ENCODE data around the gene RPS21. TPM values are rescaled to one million over a fixed set of nuclear protein-coding genes. Genes with fewer than 3 reads are reported as not detected.

The RPS21 gene
- polyA plus RNA-seq, 4 donors: 715 to 1,000 (median 769) TPM

Other genes starting within 250 kb of the RPS21 start
- 100 to 1,000 TPM; 133 to 201 (median 164) TPM for gene PSMA7, start 243.7 kb upstream of the RPS21 start, polyA plus RNA-seq (ENCODE audit: insufficient read length in 4 of 4)
- 10 to 100 TPM; 15.6 to 26.4 (median 18.9) TPM for gene SS18L1, start 243.3 kb upstream of the RPS21 start, polyA plus RNA-seq (ENCODE audit: insufficient read length in 4 of 4)
- 10 to 100 TPM; 25.2 to 50.0 (median 31.1) TPM for gene MTG2, start 204.1 kb upstream of the RPS21 start, polyA plus RNA-seq (ENCODE audit: insufficient read length in 4 of 4)
- gene HRH3, start 166.8 kb upstream of the RPS21 start, polyA plus RNA-seq (ENCODE audit: insufficient read length in 4 of 4): under 1 TPM in 3 of 4 donors, not detected in 1; 0.07 to 0.37 (median 0.17) TPM
- 10 to 100 TPM; 23.5 to 44.3 (median 34.3) TPM for gene OSBPL2, start 148.6 kb upstream of the RPS21 start, polyA plus RNA-seq (ENCODE audit: insufficient read length in 4 of 4)
- gene ADRM1, start 84.1 kb upstream of the RPS21 start, polyA plus RNA-seq (ENCODE audit: insufficient read length in 4 of 4): 10 to 100 TPM; 38.6 to 62.8 (median 43.8) TPM
- gene LAMA5, start 19.8 kb upstream of the RPS21 start, polyA plus RNA-seq (ENCODE audit: insufficient read length in 4 of 4): 100 to 1,000 TPM in 2 of 4 donors, 10 to 100 TPM in 2; 32.0 to 182 (median 104) TPM
- gene CABLES2, start 20.2 kb downstream of the RPS21 start, polyA plus RNA-seq (ENCODE audit: insufficient read length in 4 of 4): 10 to 100 TPM in 2 of 4 donors, 1 to 10 TPM in 2; 9.8 to 11.4 (median 10.5) TPM
- 1 to 10 TPM in 3 of 4 donors, under 1 TPM in 1; 0.04 to 3.0 (median 1.5) TPM for gene RBBP8NL, start 40.4 kb downstream of the RPS21 start, polyA plus RNA-seq (ENCODE audit: insufficient read length in 4 of 4)
- gene GATA5, start 88.9 kb downstream of the RPS21 start, polyA plus RNA-seq (ENCODE audit: insufficient read length in 4 of 4): 1 to 10 TPM; 2.1 to 7.7 (median 6.3) TPM

Data from left renal pelvis (tissue), 4 donors.